ENCODE measurements around the gene MPEG1. TPM values are rescaled to one million over a fixed set of nuclear protein-coding genes. Genes with fewer than 3 reads are reported as not detected.

MPEG1 gene
- total RNA-seq, 4 donors from 2014 or later: 3.5 to 51.2 (median 6.0) TPM

- H3K36me3 ChIP-seq: peaks cover 0 to 30% (median 2%) of the 10 kb centered on the region in 3 donors
- no peaks in the 10 kb centered on the region for H3K4me1 ChIP-seq
- no peak overlapping the region for H3K4me3 ChIP-seq
- DNase-seq: no peak
- H3K27ac ChIP-seq: peak overlapping the region in 1 of 4 donors; percentile 11
- TF ChIP-seq CTCF (IDR thresholded peaks at IDR 0.05) (no peak), POLR2A (IDR thresholded peaks at IDR 0.05) (no peak)
- H3K27me3 ChIP-seq: no peaks in the 10 kb centered on the region
- H3K9me3 ChIP-seq: no peaks in the 10 kb centered on the region
Measured at GRCh38 chr11:59199546-59200422, 12.9 kb downstream of the MPEG1 start.

- no peak for DNase-seq
- Histone ChIP-seq H3K27ac (no peak overlapping the region), H3K27me3 (no peaks in the 10 kb centered on the region), H3K4me1 (no peaks in the 10 kb centered on the region), H3K9me3 (no peaks in the 10 kb centered on the region), H3K36me3 (peaks cover 0 to 36% (median 2%) of the 10 kb centered on the region in 3 donors), H3K4me3 (no peak overlapping the region)
- TF ChIP-seq POLR2A (IDR thresholded peaks at IDR 0.05) (no peak), CTCF (IDR thresholded peaks at IDR 0.05) (no peak)
Measured at GRCh38 chr11:59198726-59199125, 14.0 kb downstream of the MPEG1 start.

- Histone ChIP-seq H3K36me3 (peaks cover 0 to 43% (median 2%) of the 10 kb centered on the region in 3 donors), H3K4me1 (no peaks in the 10 kb centered on the region), H3K27ac (peak overlapping the region in 1 of 4 donors; percentile 8), H3K27me3 (no peaks in the 10 kb centered on the region), H3K4me3 (no peak overlapping the region), H3K9me3 (no peaks in the 10 kb centered on the region)
- TF ChIP-seq CTCF (IDR thresholded peaks at IDR 0.05): no peak
- no peak for TF ChIP-seq POLR2A (IDR thresholded peaks at IDR 0.05)
- DNase-seq: no peak
Measured at GRCh38 chr11:59197991-59198390, 14.7 kb downstream of the MPEG1 start.

GRCh38 chr11:59196777-59197176 lies 15.9 kb downstream of the MPEG1 start:
- Histone ChIP-seq H3K27ac (no peak overlapping the region), H3K9me3 (no peaks in the 10 kb centered on the region), H3K4me3 (no peak overlapping the region), H3K27me3 (no peaks in the 10 kb centered on the region), H3K4me1 (no peaks in the 10 kb centered on the region), H3K36me3 (peaks cover 0 to 55% (median 2%) of the 10 kb centered on the region in 3 donors)
- TF ChIP-seq POLR2A (IDR thresholded peaks at IDR 0.05): no peak
- TF ChIP-seq CTCF (IDR thresholded peaks at IDR 0.05): no peak
- DNase-seq: no peak

- H3K4me3 ChIP-seq: no peak overlapping the region
- no peak overlapping the region for H3K27ac ChIP-seq
- no peak for TF ChIP-seq CTCF (IDR thresholded peaks at IDR 0.05)
- TF ChIP-seq POLR2A (IDR thresholded peaks at IDR 0.05): no peak
Measured at GRCh38 chr11:59195586-59195985, 17.1 kb downstream of the MPEG1 start.

More at GRCh38 chr11:59195586-59195985, 17.1 kb downstream of the MPEG1 start:
- Histone ChIP-seq H3K4me1 (peaks cover 0 to 9% (median 2%) of the 10 kb centered on the region in 4 donors), H3K9me3 (no peaks in the 10 kb centered on the region), H3K36me3 (peaks cover 0 to 55% (median 2%) of the 10 kb centered on the region in 3 donors), H3K27me3 (no peaks in the 10 kb centered on the region)
- DNase-seq: no peak

All from Peyer's patch (tissue), 4 donors.